HepG2 (cell line): ENCODE data around the gene TRAPPC4. TPM values are rescaled to one million over a fixed set of nuclear protein-coding genes. Genes with fewer than 3 reads are reported as not detected.

Experiments used
- ARID5B ChIP-seq: IDR thresholded peaks from 2 replicates; pipeline ENCODE4 v1.4.0; 2020; ENCODE audit warnings: mild to moderate bottlenecking, missing genetic modification reagents
- DRAP1 ChIP-seq: IDR thresholded peaks from 2 replicates; pipeline ENCODE4 v1.6.1; 2016; ENCODE audit warnings: missing genetic modification reagents, missing compliant biosample characterization
- FOXP4 ChIP-seq: sonication (generic); formaldehyde crosslinking; IDR thresholded peaks from 2 replicates; pipeline ENCODE4 v1.4.0; 2020; ENCODE audit warnings: missing genetic modification reagents
- HDAC6 ChIP-seq: fragments of 200-600 bp; sonication (generic); IDR thresholded peaks from 2 replicates; pipeline ENCODE4 v1.7.0; 2017; ENCODE audit warnings: mild to moderate bottlenecking, antibody characterized with exemption, low read length, low read depth
- KDM2A ChIP-seq: sonication (generic); formaldehyde crosslinking; IDR thresholded peaks from 2 replicates; pipeline ENCODE4 v1.4.0; 2020; ENCODE audit warnings: low read depth, missing genetic modification reagents, borderline replicate concordance
- MED8 ChIP-seq: sonication (generic); formaldehyde crosslinking; IDR thresholded peaks from 2 replicates; pipeline ENCODE4 v1.8.1; 2023; ENCODE audit warnings: mild to moderate bottlenecking, missing genetic modification reagents; ENCODE audit not compliant: insufficient replicate concordance
- MLLT10 ChIP-seq: sonication (generic); formaldehyde crosslinking; IDR thresholded peaks from 2 replicates; pipeline ENCODE4 v1.4.0; 2020; ENCODE audit warnings: missing genetic modification reagents
- MXD4 ChIP-seq: IDR thresholded peaks from 2 replicates; pipeline ENCODE4 v1.6.1; 2016; ENCODE audit warnings: mild to moderate bottlenecking, missing biosample characterization, missing genetic modification reagents
- PATZ1 ChIP-seq: sonication (generic); formaldehyde crosslinking; IDR thresholded peaks from 2 replicates; pipeline ENCODE4 v1.4.0; 2020; ENCODE audit warnings: missing genetic modification reagents
- POGZ ChIP-seq: sonication (generic); formaldehyde crosslinking; IDR thresholded peaks from 2 replicates; pipeline ENCODE4 v1.4.0; 2020; ENCODE audit warnings: mild to moderate bottlenecking, missing genetic modification reagents
- TARDBP ChIP-seq: sonication (generic); formaldehyde crosslinking; IDR thresholded peaks from 2 replicates; pipeline ENCODE4 v1.8.0; 2022; ENCODE audit warnings: mild to moderate bottlenecking, missing genetic modification reagents
- YEATS2 ChIP-seq: sonication (generic); formaldehyde crosslinking; IDR thresholded peaks from 2 replicates; pipeline ENCODE4 v1.4.0; 2020; ENCODE audit warnings: missing genetic modification reagents, borderline replicate concordance
- ZBTB46 ChIP-seq: sonication (generic); formaldehyde crosslinking; IDR thresholded peaks from 2 replicates; pipeline ENCODE4 v1.4.0; 2020; ENCODE audit warnings: mild to moderate bottlenecking, missing genetic modification reagents, borderline replicate concordance
- ZNF225 ChIP-seq: sonication (generic); formaldehyde crosslinking; IDR thresholded peaks from 2 replicates; pipeline ENCODE4 v1.4.0; 2020; ENCODE audit warnings: mild to moderate bottlenecking, missing genetic modification reagents
- ZNF343 ChIP-seq: sonication (generic); formaldehyde crosslinking; IDR thresholded peaks from 2 replicates; pipeline ENCODE4 v1.4.0; 2020; ENCODE audit warnings: mild to moderate bottlenecking, missing genetic modification reagents
- ZNF691 ChIP-seq: sonication (generic); formaldehyde crosslinking; IDR thresholded peaks from 2 replicates; pipeline ENCODE4 v1.4.0; 2020; ENCODE audit warnings: missing genetic modification reagents, low read depth, mild to moderate bottlenecking, borderline replicate concordance
- ZNF788 ChIP-seq: sonication (generic); formaldehyde crosslinking; IDR thresholded peaks from 2 replicates; pipeline ENCODE4 v1.5.0; 2020; ENCODE audit warnings: mild to moderate bottlenecking, missing genetic modification reagents, borderline replicate concordance
- ZNF839 ChIP-seq: sonication (generic); formaldehyde crosslinking; IDR thresholded peaks from 2 replicates; pipeline ENCODE4 v1.4.0; 2020; ENCODE audit warnings: missing genetic modification reagents, mild to moderate bottlenecking, borderline replicate concordance
- polyA plus RNA-seq, 8 experiments: library from polyadenylated mRNA; depleted of rRNA in 3 of 8; stranded (reverse) in 7 of 8; unstranded in 1 of 8; fragments of >200 nt; fragmentation: Illumina TruSeq in 4 of 8; extraction: Trizol in 4 of 8; gene quantifications; 2 replicates each; pipeline versions ENCODE4 v1.2.1 to v1.2.3, GENCODE V29; 2011 to 2016; ENCODE audit warnings: low read depth in 4 of 8, missing spikeins in 1 of 8, mixed read lengths in 1 of 8; ENCODE audit not compliant: insufficient read depth in 1 of 8
- total RNA-seq, 5 experiments: library from RNA; depleted of rRNA; stranded (reverse); fragments of >200 nt; fragmentation: Illumina TruSeq; extraction: Trizol; gene quantifications; 2 replicates each; pipeline ENCODE4 v1.2.3, GENCODE V29; 2016; ENCODE audit warnings: low read depth in 1 of 5

TRAPPC4 gene
- total and polyA plus RNA-seq, 2 of the 13 experiments (the other 11 are each of a cell fraction or from before 2014, with no cell fraction given): 97.4 to 140 TPM

GRCh38 chr11:119030329-119031047 is 11.9 kb downstream of the TRAPPC4 start, which contains the start of gene SLC37A4 (continued):
- TF ChIP-seq FOXP4 (CRISPR knock-in tag): peak; percentile 71
- TF ChIP-seq MED8 (CRISPR knock-in tag): no peak
- TF ChIP-seq TARDBP (CRISPR knock-in tag): peak; percentile 85
- TF ChIP-seq ZBTB46: no peak
- no peak for TF ChIP-seq MLLT10 (CRISPR knock-in tag)
- no peak for TF ChIP-seq ZNF839
- TF ChIP-seq KDM2A: peak; percentile 87
- no peak for TF ChIP-seq HDAC6
- TF ChIP-seq ZNF225 (CRISPR knock-in tag): peak; percentile 85
- peak; percentile 79 for TF ChIP-seq MXD4
- peak; percentile 66 for TF ChIP-seq ARID5B (CRISPR knock-in tag)
- TF ChIP-seq PATZ1 (CRISPR knock-in tag): peak; percentile 73
- peak; percentile 93 for TF ChIP-seq ZNF788 (CRISPR knock-in tag)
- TF ChIP-seq YEATS2: peak; percentile 91
- peak; percentile 86 for TF ChIP-seq ZNF691
- peak; percentile 81 for TF ChIP-seq DRAP1
- peak; percentile 60 for TF ChIP-seq POGZ (CRISPR knock-in tag)
- peak; percentile 89; the same call in 1 of the 2 replicates for TF ChIP-seq ZNF343
